Measurements from ENCODE around the gene NALCN.

The NALCN gene

GRCh38 chr13:101190337-101190736 is 226.0 kb downstream of the NALCN start:
- no peak for DNase-seq

DNA sequence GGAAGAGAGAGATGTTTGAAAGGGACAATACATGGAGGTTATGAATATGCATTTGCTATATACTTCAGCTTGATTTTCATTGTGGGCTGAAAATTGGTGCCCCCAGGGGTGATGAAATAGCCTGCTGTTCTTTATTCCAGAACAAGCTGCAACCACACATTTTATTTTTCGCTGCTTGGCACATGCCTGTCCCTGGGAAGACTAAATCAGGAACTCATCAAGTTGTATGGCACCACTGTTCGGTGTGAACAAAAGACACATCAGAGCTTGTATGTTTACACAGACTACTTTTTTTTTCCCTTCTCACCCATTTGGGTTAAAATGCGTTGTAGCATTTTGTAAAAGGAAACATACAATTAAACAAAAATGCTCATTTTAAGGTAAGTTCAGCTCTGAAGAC is 230.7 kb downstream of the NALCN start:
- DNase-seq: no peak

DNA sequence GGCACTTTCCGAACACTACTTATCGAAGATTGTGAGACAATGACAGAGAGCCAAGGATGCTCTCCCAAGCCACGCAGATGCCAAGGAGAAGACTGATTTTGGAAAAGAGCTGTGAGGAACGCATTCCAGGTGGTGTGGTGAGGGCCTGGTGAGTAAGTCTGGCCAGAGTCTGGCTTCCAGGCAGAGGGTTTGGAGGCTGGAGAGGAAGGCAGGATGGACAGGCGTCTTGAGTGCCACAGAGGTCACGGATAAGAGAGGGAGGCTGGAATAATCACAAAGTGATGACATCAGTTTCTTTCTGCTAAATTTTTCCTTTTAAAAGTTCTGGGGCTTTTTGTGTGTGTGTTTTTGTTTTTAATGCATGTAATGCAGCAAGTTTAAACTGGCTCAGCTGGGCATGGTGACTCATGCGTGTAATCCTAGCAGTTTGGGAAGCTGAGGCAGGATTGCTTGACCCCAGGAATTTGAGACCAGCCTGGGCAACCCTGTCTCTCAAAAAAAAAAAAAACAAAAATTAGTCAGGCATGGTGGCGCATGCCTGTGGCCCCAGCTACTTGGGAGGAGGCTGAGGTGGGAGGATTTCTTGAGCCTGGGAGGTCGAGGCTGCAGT is 235.1 kb downstream of the NALCN start:
- DNase-seq: no peak

DNA sequence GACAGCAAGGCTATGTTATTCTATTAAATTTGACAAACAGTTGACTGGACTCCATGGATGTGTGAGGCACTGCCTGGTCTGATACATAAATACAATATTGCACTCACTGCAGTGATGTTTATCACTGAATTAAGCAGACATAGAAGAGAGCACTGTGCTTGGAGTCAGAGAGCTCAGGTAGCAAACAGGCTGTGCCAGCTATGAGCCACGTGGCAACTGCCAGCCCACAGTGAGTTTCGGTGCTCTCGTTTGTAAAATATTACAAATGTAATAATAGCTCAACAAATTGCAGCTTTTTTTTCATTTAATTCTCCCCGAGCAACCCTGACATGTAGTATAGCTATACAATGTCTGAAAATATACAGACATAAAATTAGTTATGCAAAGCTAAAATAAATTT is 237.3 kb downstream of the NALCN start:
- DNase-seq: no peak

DNA sequence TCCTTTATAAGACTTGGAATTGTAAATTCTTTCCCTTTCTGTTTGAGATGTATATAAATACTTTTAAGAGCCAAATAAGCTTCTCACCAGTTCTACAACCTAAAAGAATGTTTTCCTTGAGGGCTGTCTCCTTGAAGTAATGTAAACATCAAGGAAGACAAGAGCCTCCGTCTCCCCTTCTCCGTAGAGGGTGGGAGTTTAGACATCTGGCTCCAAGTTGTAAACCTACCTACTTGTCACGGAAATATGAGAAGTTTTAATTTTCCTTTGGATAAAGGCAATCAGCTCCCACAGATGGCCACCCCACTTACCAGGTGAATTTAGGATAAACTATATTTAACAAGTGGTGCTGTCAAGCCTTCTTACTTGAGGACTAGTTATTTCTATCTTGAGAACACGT is 237.9 kb downstream of the NALCN start:
- no peak for DNase-seq

- DNase-seq: no peak
Measured at GRCh38 chr13:101170306-101170705, 246.0 kb downstream of the NALCN start.

GRCh38 chr13:101157261-101157660 is 259.0 kb downstream of the NALCN start:
- no peak for DNase-seq

DNA sequence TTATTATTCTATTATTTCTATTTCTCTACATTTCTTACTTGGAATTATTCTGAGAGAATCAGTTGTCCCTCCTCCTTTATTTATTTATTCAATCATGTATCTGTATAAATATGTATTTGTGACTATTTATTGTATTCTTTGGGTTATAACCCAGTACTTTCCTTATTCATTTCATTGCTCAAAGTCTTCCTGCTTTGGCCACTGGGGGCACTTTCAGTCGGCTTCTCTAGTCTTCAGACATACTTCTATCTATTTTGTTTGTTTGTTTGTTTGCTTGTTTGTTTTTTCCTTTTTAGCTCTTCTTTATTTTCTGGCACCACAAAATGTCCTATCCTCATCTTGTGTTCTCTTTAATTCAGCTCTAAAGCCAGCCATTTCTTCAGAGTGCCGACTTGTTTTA is 260.4 kb downstream of the NALCN start:
- no peak for DNase-seq

DNA sequence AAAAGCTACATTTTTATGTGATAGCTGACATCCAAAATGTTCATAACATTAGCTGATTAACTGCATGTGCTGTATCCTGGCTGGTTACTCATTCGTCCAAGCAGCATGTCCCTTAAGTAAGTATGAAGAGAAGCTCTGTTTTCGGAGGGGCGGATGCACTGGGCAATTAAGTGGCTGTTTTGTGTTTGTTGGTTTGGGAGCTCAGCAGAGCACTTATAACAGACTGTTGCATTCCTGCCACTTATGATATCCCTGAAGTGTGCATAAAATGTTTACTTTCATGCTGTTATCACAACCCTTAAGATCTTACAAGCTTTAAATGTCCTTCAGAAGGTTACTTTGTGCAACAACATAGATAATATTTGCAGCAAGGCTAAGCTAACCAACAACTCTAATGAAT is 264.1 kb downstream of the NALCN start:
- no peak for DNase-seq

GRCh38 chr13:101150998-101151397 is 265.3 kb downstream of the NALCN start:
- DNase-seq: no peak

GRCh38 chr13:101149735-101150384 is 266.4 kb downstream of the NALCN start:
- no peak for DNase-seq

- DNase-seq: no peak
Measured at GRCh38 chr13:101146101-101146898, 270.0 kb downstream of the NALCN start.

DNA sequence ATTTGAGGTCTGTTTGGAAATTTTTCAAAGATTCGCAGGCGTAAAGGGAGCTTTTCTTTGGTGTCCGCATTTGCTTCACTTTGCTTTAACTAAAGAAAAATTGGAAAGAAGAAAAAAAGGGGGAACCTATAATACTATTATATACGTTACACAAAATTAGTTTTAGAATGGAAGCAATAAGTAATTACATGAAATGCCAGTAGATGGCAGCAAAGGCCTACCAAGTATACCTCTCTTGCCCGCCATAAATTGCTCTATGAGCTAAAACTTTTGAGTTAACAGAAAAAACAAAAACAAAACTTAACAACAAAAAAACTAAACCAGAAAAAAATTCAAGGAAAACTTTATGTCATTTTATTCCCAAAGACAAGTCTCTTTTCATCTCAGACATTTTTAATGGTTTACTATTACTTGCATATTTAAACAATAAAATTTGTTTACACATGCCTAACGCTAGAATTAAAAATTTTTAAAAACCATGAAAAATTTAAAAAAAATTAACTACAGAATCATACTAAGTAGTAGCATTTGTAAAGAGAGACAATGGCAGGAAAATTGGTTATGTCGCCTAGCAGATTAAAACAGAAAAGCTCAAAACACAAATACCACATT is 271.4 kb downstream of the NALCN start:
- DNase-seq: peak; percentile 51

DNA sequence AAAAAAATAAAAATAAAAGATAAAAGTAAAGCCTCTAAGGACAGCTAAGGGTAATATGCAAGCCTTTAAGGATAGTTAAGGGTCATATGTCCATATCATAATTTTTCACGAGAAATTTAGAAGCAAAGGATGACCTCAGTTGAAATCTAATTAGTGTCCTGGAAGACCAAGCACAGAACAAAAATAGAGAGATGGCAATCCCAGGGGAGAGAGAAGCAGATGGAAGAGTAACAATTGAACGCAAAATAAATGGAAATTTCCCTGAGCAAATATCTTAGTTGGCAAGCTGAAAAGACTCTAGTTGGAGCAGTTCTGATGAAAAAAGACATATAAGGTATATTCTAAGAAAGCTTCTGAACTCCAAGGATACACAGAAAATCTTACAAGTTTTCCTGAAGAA is 275.4 kb downstream of the NALCN start:
- no peak for DNase-seq

DNA sequence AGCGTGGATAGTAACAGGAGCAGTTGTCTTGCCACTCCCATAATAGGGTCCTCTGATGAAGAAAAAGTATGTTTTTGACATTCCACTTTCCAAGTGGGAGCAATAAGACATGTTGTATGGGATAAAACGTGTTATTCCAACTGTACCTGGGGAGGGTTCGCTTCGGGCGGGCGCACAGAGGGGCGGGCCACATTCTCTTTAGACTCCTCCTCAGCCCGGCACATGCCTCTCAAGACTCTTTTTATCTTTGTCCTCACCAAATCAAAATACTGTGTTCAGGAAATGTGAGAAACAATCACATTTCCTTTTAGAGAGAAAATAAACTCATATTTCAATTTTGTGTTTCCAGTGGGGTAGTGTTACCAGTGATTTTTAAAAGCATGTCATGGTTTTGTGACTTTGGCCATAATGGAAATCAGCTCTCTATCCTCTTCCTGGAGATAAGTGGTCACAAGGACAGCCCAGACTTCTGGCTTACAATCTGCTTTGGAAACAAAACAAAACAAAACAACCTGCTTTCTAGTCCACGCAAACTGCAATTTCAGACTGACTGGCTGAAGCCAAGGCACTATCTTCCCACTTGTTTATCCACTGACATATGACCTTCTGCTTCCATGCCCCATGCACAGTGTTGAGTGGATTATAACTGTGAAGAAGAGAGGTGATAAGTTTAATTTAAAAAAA is 276.1 kb downstream of the NALCN start:
- no peak for DNase-seq

DNA sequence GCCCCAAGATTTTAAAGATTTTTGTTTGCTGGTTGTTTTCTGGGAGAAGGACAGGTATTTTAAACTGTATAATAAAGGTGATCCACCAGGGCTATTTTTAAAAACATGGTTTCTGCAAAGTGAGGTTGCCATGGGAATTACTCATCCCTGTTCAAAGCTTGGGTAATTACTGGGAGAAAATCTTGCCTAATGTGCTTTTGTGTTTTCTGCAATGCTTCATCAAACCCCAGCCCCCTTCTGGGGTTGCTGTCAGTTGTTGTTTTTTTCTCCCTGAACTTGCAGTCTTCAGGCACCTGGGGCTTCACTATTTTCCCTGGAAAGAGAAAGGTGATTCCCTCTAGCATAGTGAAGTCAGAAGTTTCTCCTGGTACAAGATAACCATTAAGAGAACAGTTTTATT is 277.2 kb downstream of the NALCN start:
- DNase-seq: no peak

- DNase-seq: peak; percentile 36
Measured at GRCh38 chr13:101127741-101128353, 288.5 kb downstream of the NALCN start.

- no peak for DNase-seq
Measured at GRCh38 chr13:101123028-101123427, 293.3 kb downstream of the NALCN start.

DNA sequence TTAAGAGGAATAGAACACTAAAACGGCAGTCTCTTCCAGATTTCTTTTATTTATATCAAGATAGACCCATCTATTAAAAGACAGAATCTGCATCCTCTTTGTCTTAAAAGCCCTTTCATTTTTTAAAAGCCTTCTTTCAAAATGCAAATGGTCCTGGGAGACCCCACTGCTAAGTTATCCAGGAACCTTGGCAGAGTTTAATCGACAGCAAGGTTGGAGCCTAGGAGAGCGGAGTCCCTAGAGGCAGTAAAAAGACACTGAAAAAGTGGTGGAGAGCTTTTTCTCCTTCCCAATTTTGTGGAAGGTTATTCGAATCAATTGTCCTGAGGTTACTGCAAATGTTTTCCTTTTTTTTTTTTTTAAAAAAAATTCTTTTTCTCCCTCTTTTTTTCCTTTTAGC is 294.7 kb downstream of the NALCN start:
- DNase-seq: no peak

- no peak for DNase-seq
Measured at GRCh38 chr13:101120007-101120406, 296.3 kb downstream of the NALCN start.

DNA sequence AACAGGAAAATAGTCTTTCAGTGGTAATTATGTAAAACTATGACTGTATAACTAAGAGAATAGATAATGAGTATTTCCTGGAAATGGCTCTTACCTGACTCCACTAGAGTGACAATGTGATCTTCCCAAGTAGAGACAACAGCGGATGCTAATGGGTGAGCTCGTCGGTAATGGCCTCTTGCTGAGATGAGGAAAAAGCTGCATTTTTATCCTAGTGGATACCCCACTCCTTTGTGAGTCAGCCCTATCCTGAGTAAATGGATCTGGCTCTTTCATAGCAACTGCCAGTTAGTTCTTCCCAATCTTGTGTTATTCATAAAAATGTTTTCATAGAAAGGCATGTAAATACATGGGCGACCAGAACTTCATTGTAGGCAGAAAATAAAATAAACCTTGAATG is 299.5 kb downstream of the NALCN start:
- DNase-seq: no peak

GRCh38 chr13:101116341-101116740 is 300.0 kb downstream of the NALCN start:
- no peak for DNase-seq

DNA sequence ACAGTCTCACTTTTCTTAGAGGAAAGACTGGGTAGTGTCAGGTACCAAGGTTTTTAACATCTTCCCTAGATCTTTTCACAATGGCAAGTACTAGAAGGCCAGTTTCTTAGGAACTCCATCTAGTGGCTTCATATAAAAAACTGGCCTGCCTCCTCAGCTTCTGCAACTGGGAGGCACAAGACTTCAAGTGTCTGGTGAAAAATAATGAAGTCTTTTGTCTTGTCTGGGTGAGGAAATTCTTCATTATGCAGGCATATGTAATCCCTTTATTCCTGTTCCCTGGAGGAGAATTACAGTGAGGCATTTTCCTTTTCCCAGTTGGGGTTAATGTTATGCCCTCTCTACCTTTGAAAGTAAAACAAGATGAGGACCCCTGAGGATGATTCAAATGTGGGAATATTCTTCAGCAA is 300.5 kb downstream of the NALCN start:
- DNase-seq: no peak
